Spleen (tissue), 7 donors: ENCODE data around the gene DTL.

Experiments used
- CTCF ChIP-seq, 11 experiments: fragments of 200-600 bp in 7 of 11; fragments of 450-650 bp in 4 of 11; sonication (generic) in 4 of 11; IDR thresholded peaks in 8 of 11; conservative IDR thresholded peaks in 3 of 11; 1 replicate in 7 of 11; 2 replicates in 4 of 11; pipeline versions ENCODE4 v1.4.0 to v1.8.0; 2016 to 2021; ENCODE audit warnings: antibody characterized with exemption in 11 of 11, inconsistent platforms in 4 of 11, mild to moderate bottlenecking in 1 of 11
- POLR2A ChIP-seq, 3 donors: fragments of 450-650 bp; IDR thresholded peaks; one replicate each; pipeline ENCODE4 v1.5.1; 2017; ENCODE audit warnings: antibody characterized with exemption in 3 of 3, mild to moderate bottlenecking in 1 of 3
- POLR2AphosphoS5 ChIP-seq, 3 donors: sonication (generic); formaldehyde crosslinking; IDR thresholded peaks; one replicate each; pipeline ENCODE4 v1.5.1; 2017; ENCODE audit warnings: antibody characterized with exemption in 3 of 3
- donor health status: DM: no; HTN: no; CAD: no; lungs with moderate emphysema.
- donor health status: DM: no; HTN: no; CAD: no.
- donor health status: DM: no; HTN: no; CAD: no.

DNA sequence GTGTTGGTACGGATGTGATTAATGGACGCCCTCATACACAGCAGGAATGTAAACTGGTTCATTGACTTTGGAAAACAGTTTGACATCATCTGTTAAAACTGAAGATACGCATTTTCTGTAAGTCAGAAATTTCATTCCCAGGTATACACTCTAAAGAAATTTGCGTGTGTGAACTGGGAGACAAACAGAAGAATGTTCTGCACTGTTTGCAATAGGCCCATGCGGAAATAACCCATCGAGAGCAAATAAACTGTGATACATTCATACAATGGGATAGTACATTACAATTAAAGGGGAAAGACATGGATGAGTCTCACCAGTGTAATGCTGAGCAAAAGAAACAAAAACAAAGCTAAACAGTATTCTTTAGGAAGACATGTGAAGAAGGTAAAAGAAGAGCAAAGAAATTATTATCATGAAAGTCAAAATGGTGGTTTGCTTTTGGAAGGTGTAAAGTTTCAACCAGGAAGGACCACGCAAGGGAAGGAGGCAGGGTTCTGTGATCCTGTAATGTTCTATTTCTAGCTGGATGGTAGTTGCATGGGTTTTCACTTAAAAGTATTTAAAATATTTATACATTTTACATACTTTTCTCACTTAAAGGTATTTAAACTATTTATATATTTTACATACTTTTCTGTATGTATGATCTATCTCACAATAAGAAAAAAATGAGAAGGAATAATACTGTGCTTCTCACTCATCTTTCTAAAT is 30.5 kb upstream of the DTL start:
- TF ChIP-seq CTCF (IDR thresholded peaks at IDR 0.05 in 8 of 11, conservative IDR thresholded peaks at IDR 0.05 in 3 of 11), result no peak
- TF ChIP-seq POLR2A (IDR thresholded peaks at IDR 0.05), result no peak
- no peak for TF ChIP-seq POLR2AphosphoS5 (IDR thresholded peaks at IDR 0.05)
